HG03442 (cell line): Measurements from ENCODE around the gene SPHK1.

Source experiments
- ATAC-seq: cut with Tn5 transposase; IDR thresholded peaks from one replicate; pipeline ENCODE4 v1.9.1; 2021; ENCODE audit warnings: mild to moderate bottlenecking, moderate library complexity; ENCODE audit not compliant: unreplicated experiment

Gene SPHK1

GRCh38 chr17:76384987-76385891 is 830 bp downstream of the SPHK1 start:
- no peak for ATAC-seq

GRCh38 chr17:76385892-76386786 is 1.7 kb downstream of the SPHK1 start:
- no peak for ATAC-seq

- no peak for ATAC-seq
These were observed 2.8 kb downstream of the SPHK1 start for GRCh38 chr17:76386966-76387765.

GRCh38 chr17:76388966-76389888 is 4.8 kb downstream of the SPHK1 start:
- no peak for ATAC-seq

GRCh38 chr17:76390003-76390421 is 5.6 kb downstream of the SPHK1 start:
- no peak for ATAC-seq

GRCh38 chr17:76391200-76391715 is 6.8 kb downstream of the SPHK1 start:
- ATAC-seq = no peak

GRCh38 chr17:76394166-76394565 is 9.8 kb downstream of the SPHK1 start:
- no peak for ATAC-seq

- ATAC-seq = no peak
These were observed 11.6 kb downstream of the SPHK1 start for GRCh38 chr17:76395980-76396379.

GRCh38 chr17:76397184-76397583 is 12.8 kb downstream of the SPHK1 start:
- ATAC-seq = no peak

GRCh38 chr17:76397687-76398522 is 13.5 kb downstream of the SPHK1 start:
- ATAC-seq = no peak

- ATAC-seq = no peak
These were observed 14.2 kb downstream of the SPHK1 start for GRCh38 chr17:76398523-76399174.

- no peak for ATAC-seq
These were observed 15.1 kb downstream of the SPHK1 start for GRCh38 chr17:76399175-76400172.

- no peak for ATAC-seq
These were observed 18.3 kb downstream of the SPHK1 start for GRCh38 chr17:76402711-76403110.

GRCh38 chr17:76404256-76404655 is 19.8 kb downstream of the SPHK1 start:
- no peak for ATAC-seq

- no peak for ATAC-seq
These were observed 20.7 kb downstream of the SPHK1 start for GRCh38 chr17:76404976-76405563.

GRCh38 chr17:76405607-76405966 is 21.2 kb downstream of the SPHK1 start:
- no peak for ATAC-seq
